GM19035 (cell line): ENCODE measurements around the gene CAP2.
"Not testable (repeated sequence)": the region's sequence is repeated elsewhere in the genome, so short reads cannot be mapped to it uniquely, and the experiment has no call there.

Experiments used
- ATAC-seq: cut with Tn5 transposase; IDR thresholded peaks from one replicate; pipeline ENCODE4 v1.9.1; 2021; ENCODE audit not compliant: unreplicated experiment

The CAP2 gene

DNA sequence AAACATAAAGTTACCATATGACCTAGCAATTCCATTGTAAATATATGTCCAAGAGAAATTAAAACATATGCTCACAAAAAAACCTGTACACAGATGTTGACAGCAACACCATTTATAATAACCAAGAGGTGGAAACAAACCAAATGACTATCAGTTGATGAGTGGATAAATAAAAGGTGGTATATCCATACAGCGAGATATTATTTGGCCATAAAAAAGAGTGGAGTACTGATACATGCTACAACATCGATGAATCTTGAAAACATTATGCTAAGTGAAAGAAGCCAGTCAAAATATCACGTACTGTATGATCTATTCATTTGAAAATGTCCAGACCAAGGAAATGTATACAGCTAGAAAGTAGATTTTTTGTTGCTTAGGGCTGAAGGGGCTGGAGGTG lies 2.9 kb downstream of the CAP2 start:
- ATAC-seq, result no peak

DNA sequence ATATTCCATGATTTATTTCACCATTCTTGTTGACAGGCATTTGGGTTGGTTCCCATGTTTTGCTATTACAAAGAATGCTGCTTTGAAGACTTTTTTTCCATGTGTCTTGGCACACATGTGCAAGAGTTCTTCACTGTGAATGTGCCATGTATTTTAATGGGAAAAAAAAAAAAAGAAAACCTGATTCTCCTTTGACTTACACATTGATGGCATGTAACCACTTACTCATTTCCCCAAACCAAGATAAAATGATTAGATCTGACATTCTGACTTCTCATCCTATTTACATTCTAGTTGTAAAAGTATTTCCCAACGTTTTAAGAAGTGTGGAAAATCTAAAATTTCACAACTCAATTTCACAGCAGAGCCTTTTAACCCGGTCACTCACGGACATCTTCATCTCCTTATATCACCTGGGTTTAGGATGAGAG lies 4.4 kb downstream of the CAP2 start:
- no peak for ATAC-seq

DNA sequence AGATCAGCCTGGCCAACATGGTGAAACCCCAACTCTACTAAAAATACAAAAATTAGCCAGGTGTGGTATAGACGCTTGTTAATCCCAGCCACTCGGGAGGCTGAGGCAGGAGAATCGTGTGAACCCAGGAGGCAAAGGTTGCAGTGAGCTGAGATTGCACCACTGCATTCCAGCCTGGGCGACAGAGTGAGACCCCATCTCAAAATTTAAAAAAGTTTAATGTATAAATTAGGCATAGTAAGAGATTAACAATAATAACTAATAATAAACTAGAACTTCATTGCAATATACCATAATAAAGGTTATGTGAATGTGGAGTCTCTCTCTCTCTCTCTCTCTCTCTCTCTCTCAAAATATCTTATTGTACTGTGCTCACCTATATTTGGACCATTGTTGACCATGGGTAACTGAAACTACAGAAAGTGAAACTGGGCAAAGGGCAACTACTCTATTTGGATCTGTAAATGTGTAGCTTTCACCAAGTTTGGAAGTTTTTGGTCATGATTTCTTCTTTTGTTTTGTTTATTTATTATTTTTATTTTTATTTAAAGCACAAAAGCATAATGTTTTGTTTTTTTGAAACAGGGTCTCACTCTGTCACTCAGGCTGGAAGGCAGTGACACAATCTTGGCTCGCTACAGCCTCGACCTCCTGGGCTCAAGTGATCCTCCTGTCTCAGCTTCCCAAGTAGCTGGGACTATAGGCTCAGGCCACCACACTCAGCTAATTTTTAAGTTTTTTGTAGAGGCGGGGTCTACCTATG lies 12.0 kb downstream of the CAP2 start:
- not testable (repeated sequence) for ATAC-seq

GRCh38 chr6:17405944-17406245 lies 12.5 kb downstream of the CAP2 start:
- no peak for ATAC-seq

- ATAC-seq, result no peak
These were observed 14.7 kb downstream of the CAP2 start for GRCh38 chr6:17408081-17408480.

GRCh38 chr6:17410281-17410680 lies 16.9 kb downstream of the CAP2 start:
- ATAC-seq, result no peak

DNA sequence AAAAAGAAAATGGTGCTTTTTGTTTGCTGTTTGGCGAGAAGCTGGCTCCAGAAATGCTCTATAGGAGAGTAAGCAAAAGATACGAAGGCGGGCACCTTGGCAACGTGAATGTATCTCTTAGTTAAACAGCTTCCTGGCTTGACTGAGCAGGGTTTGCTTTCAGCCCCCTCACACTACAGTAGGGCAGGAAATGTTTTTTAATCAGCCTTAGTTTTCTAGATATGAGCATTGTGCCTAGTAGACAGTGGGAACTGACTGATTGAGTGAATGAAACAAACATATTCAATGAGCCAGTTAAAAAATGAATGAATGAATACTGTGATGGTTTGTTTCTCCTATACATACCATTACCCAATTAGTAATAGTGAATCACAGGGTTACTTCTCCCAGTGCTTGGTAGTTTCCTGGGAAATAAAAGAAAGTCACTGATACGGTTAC lies 19.9 kb downstream of the CAP2 start:
- no peak for ATAC-seq

- ATAC-seq, result not testable (repeated sequence)
These were observed 21.0 kb downstream of the CAP2 start for GRCh38 chr6:17414395-17414794.

DNA sequence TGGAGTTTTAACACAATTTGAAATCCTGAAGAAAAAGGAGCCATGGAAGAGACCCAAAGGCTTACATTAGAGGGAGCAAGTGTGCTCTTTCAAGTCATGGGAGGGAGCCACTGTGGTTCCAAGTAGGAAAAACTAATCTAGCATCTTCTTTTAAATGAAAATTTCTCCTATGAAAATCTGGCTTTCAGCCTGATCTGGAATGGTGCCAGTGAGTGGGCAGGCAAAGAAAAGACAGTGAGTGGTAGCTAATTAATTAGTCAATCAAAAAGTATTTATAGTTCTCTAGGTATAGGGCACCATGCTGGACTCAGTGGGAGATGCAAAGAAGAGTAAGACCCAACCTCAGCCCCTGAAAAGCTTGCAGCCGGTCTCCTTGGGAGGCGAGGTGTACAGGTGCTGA lies 21.9 kb downstream of the CAP2 start:
- no peak for ATAC-seq

- no peak for ATAC-seq
These were observed 23.4 kb downstream of the CAP2 start for GRCh38 chr6:17416806-17417205.

- ATAC-seq, result no peak
These were observed 24.4 kb downstream of the CAP2 start for GRCh38 chr6:17417817-17418216.

- ATAC-seq, result no peak
These were observed 25.1 kb downstream of the CAP2 start for GRCh38 chr6:17418281-17419188.

DNA sequence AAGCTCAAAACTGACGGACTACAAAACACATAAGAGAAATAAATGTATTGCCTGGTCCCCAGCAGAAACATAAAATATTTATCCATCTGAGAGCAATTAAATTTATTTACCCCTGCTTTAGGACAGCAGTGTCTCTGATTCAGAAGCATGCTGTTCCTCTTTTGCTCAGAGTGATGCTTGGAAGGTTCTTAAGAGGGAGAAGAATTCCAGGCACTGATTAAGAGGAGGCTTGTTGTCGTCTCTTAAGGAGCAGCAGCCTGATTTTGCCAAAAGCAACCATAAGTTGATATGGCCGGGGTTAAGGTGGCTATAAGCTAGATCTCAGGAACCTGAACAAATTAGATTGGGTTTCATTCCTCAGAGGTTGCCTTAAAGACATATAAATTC lies 25.8 kb downstream of the CAP2 start:
- no peak for ATAC-seq

DNA sequence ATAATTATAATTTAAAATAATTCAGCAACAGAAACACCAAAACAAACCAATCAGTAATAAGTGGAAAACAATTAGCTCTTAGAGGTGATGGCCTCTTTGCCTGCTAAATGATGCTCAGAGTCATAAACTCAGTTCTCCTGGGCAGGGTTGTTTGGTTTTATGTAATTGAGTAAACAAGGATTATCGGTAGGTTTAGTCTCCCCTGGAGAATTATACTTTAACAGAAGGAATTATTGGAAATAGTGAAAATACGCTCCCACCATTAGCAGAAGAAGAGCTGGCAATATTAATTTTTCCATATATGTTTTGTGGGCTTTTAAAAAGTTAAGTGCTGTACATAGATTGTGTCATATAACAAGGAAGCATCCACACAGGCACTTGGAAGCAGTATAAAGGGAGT lies 27.0 kb downstream of the CAP2 start:
- no peak for ATAC-seq

DNA sequence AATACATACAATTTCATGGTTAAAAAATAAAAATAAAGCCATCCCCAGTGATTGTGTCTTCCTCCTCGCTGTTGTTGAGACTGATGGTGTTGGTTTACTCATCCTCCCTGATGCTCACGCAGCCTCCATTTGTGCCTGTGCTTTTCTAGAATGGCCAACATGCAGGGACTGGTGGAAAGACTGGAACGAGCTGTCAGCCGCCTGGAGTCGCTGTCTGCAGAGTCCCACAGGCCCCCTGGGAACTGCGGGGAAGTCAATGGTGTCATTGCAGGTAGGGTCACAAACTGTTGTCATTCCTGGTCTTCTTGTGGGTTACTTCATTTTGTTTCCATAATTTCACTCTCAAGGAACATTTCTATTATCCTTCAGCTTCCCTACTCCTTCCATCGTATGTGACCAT lies 28.0 kb downstream of the CAP2 start:
- ATAC-seq, result no peak

DNA sequence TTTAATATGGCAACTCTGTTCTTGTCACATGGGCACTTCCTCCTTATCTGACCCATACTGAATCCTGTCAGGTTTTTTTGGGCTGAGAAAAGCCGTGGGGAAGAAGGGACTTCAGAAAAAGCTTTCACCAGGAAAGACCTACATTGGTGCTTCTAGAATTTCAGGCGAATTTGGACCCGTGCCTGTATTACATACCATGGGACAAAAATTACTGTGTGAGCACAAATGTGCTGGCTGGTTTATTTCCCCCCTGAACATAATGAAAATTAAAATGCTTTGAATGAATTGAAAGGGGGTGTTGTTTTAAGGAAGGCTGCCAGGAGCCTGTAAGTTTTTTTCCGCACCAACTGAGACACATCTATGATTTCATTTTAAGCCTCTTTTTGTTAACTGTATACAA lies 29.6 kb downstream of the CAP2 start:
- no peak for ATAC-seq

DNA sequence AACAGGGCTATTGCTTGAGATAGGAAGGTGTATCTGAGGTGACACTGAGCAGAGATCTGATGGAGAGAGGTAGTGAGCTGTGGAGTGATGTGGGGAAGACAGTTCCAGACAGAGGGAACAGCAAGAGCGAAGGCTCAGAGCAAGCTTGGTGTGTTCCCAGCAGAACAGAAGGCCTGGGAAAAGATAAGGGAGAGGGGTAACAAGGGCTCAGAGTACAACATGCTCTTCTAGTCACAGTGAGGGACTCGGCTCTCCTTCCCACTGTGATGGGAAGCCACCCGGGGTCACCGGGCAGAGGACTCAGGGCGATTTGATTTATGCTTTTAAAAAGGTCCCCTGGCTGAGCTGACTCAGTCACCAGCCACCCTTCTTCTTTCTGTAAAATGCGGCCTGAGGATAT lies 33.7 kb downstream of the CAP2 start:
- ATAC-seq, result no peak

DNA sequence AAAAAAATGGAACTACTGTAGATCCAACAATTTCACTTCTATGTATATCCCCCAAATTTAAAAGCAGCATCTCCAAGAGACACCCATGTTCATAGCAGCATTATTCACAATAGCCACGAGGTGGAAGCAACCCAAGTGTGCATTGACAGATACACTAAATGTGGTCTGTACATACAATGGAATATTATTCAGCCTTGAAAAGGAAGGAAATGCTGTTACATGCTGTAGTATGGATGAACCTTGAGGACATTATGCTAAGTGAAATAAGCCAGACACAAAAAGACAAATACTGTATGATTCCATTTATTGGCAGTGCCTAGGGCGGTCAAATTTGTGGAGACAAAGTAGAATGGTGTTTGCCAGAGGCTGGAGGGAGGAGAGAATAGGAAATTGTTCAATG lies 34.2 kb downstream of the CAP2 start:
- no peak for ATAC-seq

- not testable (repeated sequence) for ATAC-seq
These were observed 35.3 kb downstream of the CAP2 start for GRCh38 chr6:17428595-17429120.

DNA sequence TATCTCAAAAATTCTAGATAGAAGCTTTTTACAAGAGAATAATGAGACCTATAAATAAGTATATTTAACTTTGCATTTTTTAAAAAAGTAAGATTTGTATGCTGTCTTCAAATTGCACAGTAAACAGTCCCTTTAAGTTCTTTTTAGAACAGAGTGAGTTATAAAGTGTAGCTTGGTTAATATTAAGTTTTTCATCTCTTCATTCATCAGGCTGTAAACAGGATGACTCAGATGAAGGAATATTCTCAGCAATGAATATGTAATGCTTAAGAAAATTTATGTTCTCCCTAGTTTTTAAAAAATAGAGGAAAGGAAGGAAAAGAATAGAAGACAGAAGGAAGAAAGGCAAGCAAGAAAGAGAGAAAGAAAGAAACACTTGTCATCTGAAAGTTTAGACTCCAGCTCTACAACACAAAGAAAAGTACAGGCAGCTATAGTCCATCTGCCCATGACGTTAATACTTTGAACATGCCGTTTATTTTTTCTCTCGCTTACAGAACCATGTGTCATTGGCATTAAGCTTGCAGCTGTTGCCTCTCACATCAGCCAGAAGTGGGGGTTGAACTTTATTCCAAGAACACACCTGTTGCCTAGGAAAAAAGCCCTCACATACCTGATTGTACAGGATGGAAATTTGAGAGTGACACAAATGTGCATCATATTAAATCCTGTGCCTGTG lies 36.1 kb downstream of the CAP2 start:
- ATAC-seq, result no peak

- ATAC-seq, result no peak
These were observed 38.2 kb downstream of the CAP2 start for GRCh38 chr6:17431581-17431980.

DNA sequence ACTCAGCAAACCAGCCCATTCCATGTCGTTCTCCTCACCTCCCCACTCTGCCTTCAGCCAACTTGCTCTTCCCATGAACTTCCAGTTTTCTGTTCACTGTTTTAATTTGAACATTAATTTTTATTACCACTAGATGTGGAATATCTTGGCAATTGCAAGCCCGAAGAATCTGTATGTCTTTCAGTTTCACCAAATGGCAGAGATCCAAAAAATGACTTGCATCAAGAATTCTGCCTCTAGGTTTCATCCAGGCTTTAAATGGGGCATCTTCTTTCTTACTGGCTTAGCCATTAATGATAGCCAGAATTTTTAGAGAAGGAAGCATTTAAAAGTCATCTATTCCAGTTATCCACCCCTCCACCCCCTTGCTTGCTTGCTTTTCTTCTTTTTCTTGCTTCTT lies 39.0 kb downstream of the CAP2 start:
- no peak for ATAC-seq
